ENCODE data around the gene NR3C1.

NR3C1 gene

GRCh38 chr5:143248391-143248790 is 155.1 kb downstream of the NR3C1 start:
- Histone ChIP-seq H3K27ac (ENCODE audit: low read depth, low read length) (no peak overlapping the region), H3K79me2 (ENCODE audit: control insufficient read depth, low read length) (no peaks in the 10 kb centered on the region), H3K4me3 (ENCODE audit: low read length) (no peak overlapping the region), H3F3A (ENCODE audit: control insufficient read depth, insufficient read depth) (no peaks in the 10 kb centered on the region), H3K4me2 (ENCODE audit: low read length) (no peak overlapping the region), H3K4me1 (ENCODE audit: control insufficient read depth, low read length) (peaks cover 11% of the 10 kb centered on the region), H3K36me3 (ENCODE audit: control insufficient read depth, low read length) (no peaks in the 10 kb centered on the region), H3K27me3 (ENCODE audit: control insufficient read depth, low read length) (no peaks in the 10 kb centered on the region), H3K9me3 (ENCODE audit: control insufficient read depth, insufficient read depth, low read length) (no peaks in the 10 kb centered on the region), H3K9me2 (replicated peaks; ENCODE audit: control insufficient read depth, low read length) (no peaks in the 10 kb centered on the region), H4K20me1 (ENCODE audit: control insufficient read depth, insufficient read depth, low read depth, low read length) (no peaks in the 10 kb centered on the region)
- no peak for TF ChIP-seq EZH2phosphoT487 (IDR thresholded peaks at IDR 0.05; ENCODE audit: borderline replicate concordance, low read length)
- no peak for TF ChIP-seq CTCF (IDR thresholded peaks at IDR 0.05; ENCODE audit: low read depth, low read length, poor library complexity, severe bottlenecking)

- no peaks in the 10 kb centered on the region for H3K9me2 ChIP-seq (replicated peaks; ENCODE audit: control insufficient read depth, low read length)
- H3K79me2 ChIP-seq (ENCODE audit: control insufficient read depth, low read length), result no peaks in the 10 kb centered on the region
- no peaks in the 10 kb centered on the region for H3F3A ChIP-seq (ENCODE audit: control insufficient read depth, insufficient read depth)
- no peaks in the 10 kb centered on the region for H3K27me3 ChIP-seq (ENCODE audit: control insufficient read depth, low read length)
- no peaks in the 10 kb centered on the region for H3K9me3 ChIP-seq (ENCODE audit: control insufficient read depth, insufficient read depth, low read length)
- no peak overlapping the region for H3K4me2 ChIP-seq (ENCODE audit: low read length)
- H3K36me3 ChIP-seq (ENCODE audit: control insufficient read depth, low read length), result no peaks in the 10 kb centered on the region
- peaks cover 5% of the 10 kb centered on the region for H3K4me1 ChIP-seq (ENCODE audit: control insufficient read depth, low read length)
- TF ChIP-seq EZH2phosphoT487 (IDR thresholded peaks at IDR 0.05; ENCODE audit: borderline replicate concordance, low read length) (no peak), CTCF (IDR thresholded peaks at IDR 0.05; ENCODE audit: low read depth, low read length, poor library complexity, severe bottlenecking) (no peak)
- H4K20me1 ChIP-seq (ENCODE audit: control insufficient read depth, insufficient read depth, low read depth, low read length), result no peaks in the 10 kb centered on the region
- H3K27ac ChIP-seq (ENCODE audit: low read depth, low read length), result no peak overlapping the region
- no peak overlapping the region for H3K4me3 ChIP-seq (ENCODE audit: low read length)
These were observed 156.2 kb downstream of the NR3C1 start for GRCh38 chr5:143247134-143247815.

- no peak overlapping the region for H3K4me3 ChIP-seq (ENCODE audit: low read length)
- H3K27ac ChIP-seq (ENCODE audit: low read depth, low read length), result no peak overlapping the region
These were observed 157.4 kb downstream of the NR3C1 start for GRCh38 chr5:143245929-143246561.

More at GRCh38 chr5:143245929-143246561, 157.4 kb downstream of the NR3C1 start:
- no peaks in the 10 kb centered on the region for H3K79me2 ChIP-seq (ENCODE audit: control insufficient read depth, low read length)
- no peaks in the 10 kb centered on the region for H3K9me3 ChIP-seq (ENCODE audit: control insufficient read depth, insufficient read depth, low read length)
- H3K27me3 ChIP-seq (ENCODE audit: control insufficient read depth, low read length), result no peaks in the 10 kb centered on the region
- no peaks in the 10 kb centered on the region for H3K36me3 ChIP-seq (ENCODE audit: control insufficient read depth, low read length)
- no peaks in the 10 kb centered on the region for H3K9me2 ChIP-seq (replicated peaks; ENCODE audit: control insufficient read depth, low read length)
- no peaks in the 10 kb centered on the region for H3F3A ChIP-seq (ENCODE audit: control insufficient read depth, insufficient read depth)
- no peak overlapping the region for H3K4me2 ChIP-seq (ENCODE audit: low read length)
- no peaks in the 10 kb centered on the region for H3K4me1 ChIP-seq (ENCODE audit: control insufficient read depth, low read length)
- TF ChIP-seq CTCF (IDR thresholded peaks at IDR 0.05; ENCODE audit: low read depth, low read length, poor library complexity, severe bottlenecking) (no peak), EZH2phosphoT487 (IDR thresholded peaks at IDR 0.05; ENCODE audit: borderline replicate concordance, low read length) (no peak)
- H4K20me1 ChIP-seq (ENCODE audit: control insufficient read depth, insufficient read depth, low read depth, low read length), result no peaks in the 10 kb centered on the region
